Uterus (tissue), 4 donors: ENCODE measurements around the gene ACTA1. TPM values are rescaled to one million over a fixed set of nuclear protein-coding genes. Genes with fewer than 3 reads are reported as not detected.

Experiments used
- DNase-seq, 2 donors: peaks; one replicate each; pipeline ENCODE4 v3.0.0-alpha.2; 2019 to 2020
- H3K27ac ChIP-seq, 2 donors: fragments of 200-600 bp; sonication (generic); 1 replicate in 1 of 2; 2 replicates in 1 of 2; pipeline ENCODE4 v1.5.1; 2016 to 2018
- H3K27me3 ChIP-seq, 2 donors: fragments of 200-600 bp; sonication (generic); one replicate each; pipeline ENCODE4 v1.5.1; 2018 to 2019; ENCODE audit warnings: control low read depth in 1 of 2
- H3K36me3 ChIP-seq, 2 donors: fragments of 200-600 bp; sonication (generic); one replicate each; pipeline ENCODE4 v1.5.1; 2019; ENCODE audit warnings: control low read depth in 1 of 2
- H3K4me1 ChIP-seq, 2 donors: fragments of 200-600 bp; sonication (generic); one replicate each; pipeline ENCODE4 v1.5.1; 2018 to 2019; ENCODE audit warnings: control low read depth in 1 of 2
- H3K4me3 ChIP-seq, 2 donors: fragments of 200-600 bp; sonication (generic); 1 replicate in 1 of 2; 2 replicates in 1 of 2; pipeline ENCODE4 v1.5.1; 2018 to 2019; ENCODE audit warnings: mild to moderate bottlenecking in 1 of 2
- H3K9me3 ChIP-seq, 2 donors: fragments of 200-600 bp; sonication (generic); one replicate each; pipeline ENCODE4 v1.5.1; 2019; ENCODE audit warnings: control low read depth in 1 of 2
- CTCF ChIP-seq, 4 experiments: fragments of 200-600 bp in 2 of 4; fragments of 450-650 bp in 2 of 4; sonication (generic) in 2 of 4; IDR thresholded peaks; one replicate each; pipeline ENCODE4 v1.5.1; 2016 to 2019; ENCODE audit warnings: antibody characterized with exemption in 4 of 4, mild to moderate bottlenecking in 2 of 4, moderate library complexity in 1 of 4
- POLR2A ChIP-seq, 2 donors: fragments of 450-650 bp; IDR thresholded peaks; one replicate each; pipeline ENCODE4 v1.6.1; 2016; ENCODE audit warnings: antibody characterized with exemption in 2 of 2, mild to moderate bottlenecking in 1 of 2, moderate library complexity in 1 of 2
- intact Hi-C: fragments of 100-400 bp; cut with DNase I; formaldehyde crosslinking; loops from one replicate; pipeline ENCODE4 v1.15.1; 2023; ENCODE audit warnings: low total_unique reads
- total RNA-seq, 4 donors: library from RNA; depleted of rRNA in 3 of 4; stranded (reverse); fragments of >200 nt in 3 of 4; gene quantifications; one replicate each; pipeline versions ENCODE4 v1.1.0 to v1.2.4, GENCODE V29; 2014 to 2023
- donor health status: DM: yes; HTN: yes; CAD: no.

The ACTA1 gene
- total RNA-seq, 4 donors from 2014 or later: 4.2 TPM; not detected in 3

- no peak for TF ChIP-seq CTCF (IDR thresholded peaks at IDR 0.05)
- no peak for TF ChIP-seq POLR2A (IDR thresholded peaks at IDR 0.05)
- Histone ChIP-seq H3K27me3 (peaks cover 0 to 12% of the 10 kb centered on the region in 2 donors), H3K4me1 (peaks cover 0 to 18% of the 10 kb centered on the region in 2 donors), H3K36me3 (no peaks in the 10 kb centered on the region), H3K9me3 (no peaks in the 10 kb centered on the region), H3K4me3 (no peak overlapping the region), H3K27ac (peak overlapping the region in 1 of 2 donors; percentile 70)
- no peak for DNase-seq
- intact Hi-C loops: no loop called here
These were observed 24.1 kb downstream of the ACTA1 start for GRCh38 chr1:229409616-229410369.

- no peak for DNase-seq
- TF ChIP-seq CTCF (IDR thresholded peaks at IDR 0.05): no peak
- TF ChIP-seq POLR2A (IDR thresholded peaks at IDR 0.05): no peak
- peaks cover 0 to 12% of the 10 kb centered on the region in 2 donors for H3K27me3 ChIP-seq
These were observed 25.3 kb downstream of the ACTA1 start for GRCh38 chr1:229408458-229409037.

GRCh38 chr1:229407206-229408026 is 26.5 kb downstream of the ACTA1 start:
- intact Hi-C loops: no loop called here
- H3K4me3 ChIP-seq: peak overlapping the region; percentile 3 to 13
- H3K36me3 ChIP-seq: no peaks in the 10 kb centered on the region
- H3K27ac ChIP-seq: no peak overlapping the region
- no peaks in the 10 kb centered on the region for H3K9me3 ChIP-seq
- no peak for DNase-seq
- TF ChIP-seq POLR2A (IDR thresholded peaks at IDR 0.05) (no peak), CTCF (IDR thresholded peaks at IDR 0.05) (no peak)
- H3K27me3 ChIP-seq: peaks cover 0 to 12% of the 10 kb centered on the region in 2 donors
- peaks cover 0 to 18% of the 10 kb centered on the region in 2 donors for H3K4me1 ChIP-seq

More at GRCh38 chr1:229408458-229409037, 25.3 kb downstream of the ACTA1 start:
- no peaks in the 10 kb centered on the region for H3K36me3 ChIP-seq
- H3K4me1 ChIP-seq: peaks cover 0 to 18% of the 10 kb centered on the region in 2 donors
- no peaks in the 10 kb centered on the region for H3K9me3 ChIP-seq
- intact Hi-C loops: no loop called here
- no peak overlapping the region for H3K4me3 ChIP-seq
- no peak overlapping the region for H3K27ac ChIP-seq

GRCh38 chr1:229406798-229407197 is 27.1 kb downstream of the ACTA1 start:
- TF ChIP-seq POLR2A (IDR thresholded peaks at IDR 0.05) (no peak), CTCF (IDR thresholded peaks at IDR 0.05) (no peak)
- intact Hi-C loops: no loop called here
- H3K9me3 ChIP-seq: no peaks in the 10 kb centered on the region
- peaks cover 0 to 12% of the 10 kb centered on the region in 2 donors for H3K27me3 ChIP-seq
- peaks cover 0 to 18% of the 10 kb centered on the region in 2 donors for H3K4me1 ChIP-seq
- no peak overlapping the region for H3K27ac ChIP-seq
- no peaks in the 10 kb centered on the region for H3K36me3 ChIP-seq
- peak overlapping the region in 1 of 2 donors; percentile 13 for H3K4me3 ChIP-seq
- no peak for DNase-seq
